HEK293 (cell line): ENCODE measurements around the gene CACNA1C.

Experiments
- GLIS1 ChIP-seq: fragments of 450-650 bp; formaldehyde crosslinking; IDR thresholded peaks from 2 replicates; pipeline ENCODE4 v1.5.1; 2016; ENCODE audit warnings: missing biosample characterization, missing genetic modification characterization
- HIC1 ChIP-seq: fragments of 450-650 bp; formaldehyde crosslinking; IDR thresholded peaks from 2 replicates; pipeline ENCODE4 v1.5.1; 2016; ENCODE audit warnings: missing biosample characterization, missing genetic modification characterization
- IKZF3 ChIP-seq: fragments of 450-650 bp; IDR thresholded peaks from 2 replicates; pipeline ENCODE4 v1.5.0; 2018; ENCODE audit warnings: missing biosample characterization, mild to moderate bottlenecking, missing genetic modification characterization, moderate library complexity
- ZBTB44 ChIP-seq: fragments of 450-650 bp; IDR thresholded peaks from 2 replicates; pipeline ENCODE4 v1.5.1; 2018; ENCODE audit warnings: missing biosample characterization, mild to moderate bottlenecking, missing genetic modification characterization
- ZBTB48 ChIP-seq: fragments of 450-650 bp; formaldehyde crosslinking; IDR thresholded peaks from 2 replicates; pipeline ENCODE4 v1.5.1; 2016; ENCODE audit warnings: missing biosample characterization, missing genetic modification characterization
- ZBTB7A ChIP-seq: fragments of 450-650 bp; formaldehyde crosslinking; IDR thresholded peaks from 2 replicates; pipeline ENCODE4 v1.5.1; 2016; ENCODE audit warnings: low read depth, missing biosample characterization, missing genetic modification characterization
- ZFP69B ChIP-seq: fragments of 450-650 bp; formaldehyde crosslinking; IDR thresholded peaks from 2 replicates; pipeline ENCODE4 v1.5.1; 2016; ENCODE audit warnings: missing biosample characterization, missing genetic modification characterization
- ZNF138 ChIP-seq: fragments of 450-650 bp; formaldehyde crosslinking; IDR thresholded peaks from 2 replicates; pipeline ENCODE4 v1.5.1; 2016; ENCODE audit warnings: missing biosample characterization, missing genetic modification characterization, borderline replicate concordance
- ZNF140 ChIP-seq: fragments of 450-650 bp; formaldehyde crosslinking; IDR thresholded peaks from 2 replicates; pipeline ENCODE4 v1.5.1; 2016; ENCODE audit warnings: missing biosample characterization, missing genetic modification characterization
- ZNF184 ChIP-seq: fragments of 450-650 bp; IDR thresholded peaks from 2 replicates; pipeline ENCODE4 v1.5.1; 2018; ENCODE audit warnings: missing biosample characterization, mild to moderate bottlenecking, missing genetic modification characterization
- ZNF23 ChIP-seq: fragments of 450-650 bp; formaldehyde crosslinking; IDR thresholded peaks from 2 replicates; pipeline ENCODE4 v1.5.1; 2016; ENCODE audit warnings: missing biosample characterization, missing genetic modification characterization, borderline replicate concordance
- ZNF266 ChIP-seq: fragments of 450-650 bp; formaldehyde crosslinking; IDR thresholded peaks from 2 replicates; pipeline ENCODE4 v1.5.1; 2016; ENCODE audit warnings: missing biosample characterization, missing genetic modification characterization, low read depth
- ZNF324 ChIP-seq: fragments of 450-650 bp; formaldehyde crosslinking; IDR thresholded peaks from 2 replicates; pipeline ENCODE4 v1.5.1; 2016; ENCODE audit warnings: missing biosample characterization, missing genetic modification characterization
- ZNF362 ChIP-seq: fragments of 450-650 bp; formaldehyde crosslinking; IDR thresholded peaks from 2 replicates; pipeline ENCODE4 v1.5.1; 2016; ENCODE audit warnings: missing biosample characterization, missing genetic modification characterization
- ZNF529 ChIP-seq: fragments of 450-650 bp; formaldehyde crosslinking; IDR thresholded peaks from 2 replicates; pipeline ENCODE4 v1.5.1; 2017; ENCODE audit warnings: missing genetic modification characterization, missing biosample characterization; ENCODE audit not compliant: insufficient replicate concordance
- ZNF600 ChIP-seq: fragments of 450-650 bp; formaldehyde crosslinking; IDR thresholded peaks from 2 replicates; pipeline ENCODE4 v1.5.1; 2016; ENCODE audit warnings: missing biosample characterization, missing genetic modification characterization
- ZNF654 ChIP-seq: fragments of 450-650 bp; formaldehyde crosslinking; IDR thresholded peaks from 2 replicates; pipeline ENCODE4 v1.5.1; 2016; ENCODE audit warnings: low read depth, missing biosample characterization, missing genetic modification characterization
- ZNF658 ChIP-seq: fragments of 450-650 bp; formaldehyde crosslinking; IDR thresholded peaks from 2 replicates; pipeline ENCODE4; 2016; ENCODE audit warnings: missing biosample characterization, missing genetic modification characterization
- ZSCAN23 ChIP-seq: fragments of 450-650 bp; formaldehyde crosslinking; IDR thresholded peaks from 2 replicates; pipeline ENCODE4 v1.5.1; 2016; ENCODE audit warnings: missing biosample characterization, missing genetic modification characterization
- ZSCAN30 ChIP-seq: fragments of 450-650 bp; IDR thresholded peaks from 2 replicates; pipeline ENCODE4 v1.5.1; 2018; ENCODE audit warnings: missing biosample characterization, mild to moderate bottlenecking, missing genetic modification characterization, moderate library complexity
- TF ChIP-seq, protein P1 (sequence below): fragments of 450-650 bp; formaldehyde crosslinking; IDR thresholded peaks from 2 replicates; pipeline ENCODE4 v1.5.1; 2016; ENCODE audit warnings: missing biosample characterization, missing genetic modification characterization
- TF ChIP-seq, protein P2 (sequence below): fragments of 450-650 bp; formaldehyde crosslinking; IDR thresholded peaks from 2 replicates; pipeline ENCODE4 v1.5.1; 2016; ENCODE audit warnings: missing biosample characterization, missing genetic modification characterization
- TF ChIP-seq, protein P3 (sequence below): fragments of 450-650 bp; formaldehyde crosslinking; IDR thresholded peaks from 2 replicates; pipeline ENCODE4 v1.5.1; 2017; ENCODE audit warnings: missing biosample characterization, mild to moderate bottlenecking, missing genetic modification characterization, moderate library complexity
- TF ChIP-seq, protein P4 (sequence below): fragments of 450-650 bp; formaldehyde crosslinking; IDR thresholded peaks from 2 replicates; pipeline ENCODE4 v1.5.1; 2016; ENCODE audit warnings: missing biosample characterization, missing genetic modification characterization
- TF ChIP-seq, protein P5 (sequence below): fragments of 450-650 bp; formaldehyde crosslinking; IDR thresholded peaks from 2 replicates; pipeline ENCODE4 v1.5.1; 2016; ENCODE audit warnings: missing biosample characterization, missing genetic modification characterization
- TF ChIP-seq, protein P6 (sequence below): fragments of 450-650 bp; formaldehyde crosslinking; IDR thresholded peaks from 2 replicates; pipeline ENCODE4 v1.5.1; 2016; ENCODE audit warnings: missing biosample characterization, missing genetic modification characterization

Gene CACNA1C

GRCh38 chr12:2583091-2583497 lies 530.3 kb downstream of the CACNA1C start (continued):
- TF ChIP-seq, protein P1, sequence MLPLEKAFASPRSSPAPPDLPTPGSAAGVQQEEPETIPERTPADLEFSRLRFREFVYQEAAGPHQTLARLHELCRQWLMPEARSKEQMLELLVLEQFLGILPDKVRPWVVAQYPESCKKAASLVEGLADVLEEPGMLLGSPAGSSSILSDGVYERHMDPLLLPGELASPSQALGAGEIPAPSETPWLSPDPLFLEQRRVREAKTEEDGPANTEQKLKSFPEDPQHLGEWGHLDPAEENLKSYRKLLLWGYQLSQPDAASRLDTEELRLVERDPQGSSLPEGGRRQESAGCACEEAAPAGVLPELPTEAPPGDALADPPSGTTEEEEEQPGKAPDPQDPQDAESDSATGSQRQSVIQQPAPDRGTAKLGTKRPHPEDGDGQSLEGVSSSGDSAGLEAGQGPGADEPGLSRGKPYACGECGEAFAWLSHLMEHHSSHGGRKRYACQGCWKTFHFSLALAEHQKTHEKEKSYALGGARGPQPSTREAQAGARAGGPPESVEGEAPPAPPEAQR (tag by site-specific recombination), result no peak
- TF ChIP-seq ZBTB44 (tag by site-specific recombination) (0 out of 2 replicates have a peak, but pooled peaks have one; percentile 9), IKZF3 (tag by site-specific recombination) (no peak), ZSCAN23 (tag by site-specific recombination) (no peak), ZNF529 (tag by site-specific recombination) (no peak), GLIS1 (peak; percentile 51; the same call in 1 of the 2 replicates), ZNF324 (tag by site-specific recombination) (no peak), ZNF184 (tag by site-specific recombination) (no peak), ZNF23 (no peak), ZBTB7A (tag by site-specific recombination) (no peak), ZNF140 (tag by site-specific recombination) (no peak), ZNF138 (no peak), ZNF362 (no peak), ZNF654 (tag by site-specific recombination) (peak; percentile 33), HIC1 (no peak), ZBTB48 (tag by site-specific recombination) (0 out of 2 replicates have a peak, but pooled peaks have one; percentile 31), ZFP69B (no peak), ZNF658 (tag by site-specific recombination) (no peak), ZNF266 (tag by site-specific recombination) (no peak), ZSCAN30 (tag by site-specific recombination) (peak; percentile 87), ZNF600 (tag by site-specific recombination) (0 out of 2 replicates have a peak, but pooled peaks have one; percentile 35)
- TF ChIP-seq, protein P2, sequence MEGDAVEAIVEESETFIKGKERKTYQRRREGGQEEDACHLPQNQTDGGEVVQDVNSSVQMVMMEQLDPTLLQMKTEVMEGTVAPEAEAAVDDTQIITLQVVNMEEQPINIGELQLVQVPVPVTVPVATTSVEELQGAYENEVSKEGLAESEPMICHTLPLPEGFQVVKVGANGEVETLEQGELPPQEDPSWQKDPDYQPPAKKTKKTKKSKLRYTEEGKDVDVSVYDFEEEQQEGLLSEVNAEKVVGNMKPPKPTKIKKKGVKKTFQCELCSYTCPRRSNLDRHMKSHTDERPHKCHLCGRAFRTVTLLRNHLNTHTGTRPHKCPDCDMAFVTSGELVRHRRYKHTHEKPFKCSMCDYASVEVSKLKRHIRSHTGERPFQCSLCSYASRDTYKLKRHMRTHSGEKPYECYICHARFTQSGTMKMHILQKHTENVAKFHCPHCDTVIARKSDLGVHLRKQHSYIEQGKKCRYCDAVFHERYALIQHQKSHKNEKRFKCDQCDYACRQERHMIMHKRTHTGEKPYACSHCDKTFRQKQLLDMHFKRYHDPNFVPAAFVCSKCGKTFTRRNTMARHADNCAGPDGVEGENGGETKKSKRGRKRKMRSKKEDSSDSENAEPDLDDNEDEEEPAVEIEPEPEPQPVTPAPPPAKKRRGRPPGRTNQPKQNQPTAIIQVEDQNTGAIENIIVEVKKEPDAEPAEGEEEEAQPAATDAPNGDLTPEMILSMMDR, result peak; percentile 76
- TF ChIP-seq, protein P3, sequence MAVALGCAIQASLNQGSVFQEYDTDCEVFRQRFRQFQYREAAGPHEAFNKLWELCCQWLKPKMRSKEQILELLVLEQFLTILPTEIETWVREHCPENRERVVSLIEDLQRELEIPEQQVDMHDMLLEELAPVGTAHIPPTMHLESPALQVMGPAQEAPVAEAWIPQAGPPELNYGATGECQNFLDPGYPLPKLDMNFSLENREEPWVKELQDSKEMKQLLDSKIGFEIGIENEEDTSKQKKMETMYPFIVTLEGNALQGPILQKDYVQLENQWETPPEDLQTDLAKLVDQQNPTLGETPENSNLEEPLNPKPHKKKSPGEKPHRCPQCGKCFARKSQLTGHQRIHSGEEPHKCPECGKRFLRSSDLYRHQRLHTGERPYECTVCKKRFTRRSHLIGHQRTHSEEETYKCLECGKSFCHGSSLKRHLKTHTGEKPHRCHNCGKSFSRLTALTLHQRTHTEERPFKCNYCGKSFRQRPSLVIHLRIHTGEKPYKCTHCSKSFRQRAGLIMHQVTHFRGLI (tag by site-specific recombination), result no peak
- TF ChIP-seq, protein P4, sequence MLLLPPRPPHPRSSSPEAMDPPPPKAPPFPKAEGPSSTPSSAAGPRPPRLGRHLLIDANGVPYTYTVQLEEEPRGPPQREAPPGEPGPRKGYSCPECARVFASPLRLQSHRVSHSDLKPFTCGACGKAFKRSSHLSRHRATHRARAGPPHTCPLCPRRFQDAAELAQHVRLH, result no peak
- TF ChIP-seq, protein P5, sequence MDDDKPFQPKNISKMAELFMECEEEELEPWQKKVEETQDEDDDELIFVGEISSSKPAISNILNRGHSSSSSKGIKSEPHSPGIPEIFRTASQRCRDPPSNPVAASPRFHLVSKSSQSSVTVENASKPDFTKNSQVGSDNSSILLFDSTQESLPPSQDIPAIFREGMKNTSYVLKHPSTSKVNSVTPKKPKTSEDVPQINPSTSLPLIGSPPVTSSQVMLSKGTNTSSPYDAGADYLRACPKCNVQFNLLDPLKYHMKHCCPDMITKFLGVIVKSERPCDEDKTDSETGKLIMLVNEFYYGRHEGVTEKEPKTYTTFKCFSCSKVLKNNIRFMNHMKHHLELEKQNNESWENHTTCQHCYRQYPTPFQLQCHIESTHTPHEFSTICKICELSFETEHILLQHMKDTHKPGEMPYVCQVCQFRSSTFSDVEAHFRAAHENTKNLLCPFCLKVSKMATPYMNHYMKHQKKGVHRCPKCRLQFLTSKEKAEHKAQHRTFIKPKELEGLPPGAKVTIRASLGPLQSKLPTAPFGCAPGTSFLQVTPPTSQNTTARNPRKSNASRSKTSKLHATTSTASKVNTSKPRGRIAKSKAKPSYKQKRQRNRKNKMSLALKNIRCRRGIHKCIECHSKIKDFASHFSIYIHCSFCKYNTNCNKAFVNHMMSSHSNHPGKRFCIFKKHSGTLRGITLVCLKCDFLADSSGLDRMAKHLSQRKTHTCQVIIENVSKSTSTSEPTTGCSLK (tag by site-specific recombination), result no peak
- TF ChIP-seq, protein P6, sequence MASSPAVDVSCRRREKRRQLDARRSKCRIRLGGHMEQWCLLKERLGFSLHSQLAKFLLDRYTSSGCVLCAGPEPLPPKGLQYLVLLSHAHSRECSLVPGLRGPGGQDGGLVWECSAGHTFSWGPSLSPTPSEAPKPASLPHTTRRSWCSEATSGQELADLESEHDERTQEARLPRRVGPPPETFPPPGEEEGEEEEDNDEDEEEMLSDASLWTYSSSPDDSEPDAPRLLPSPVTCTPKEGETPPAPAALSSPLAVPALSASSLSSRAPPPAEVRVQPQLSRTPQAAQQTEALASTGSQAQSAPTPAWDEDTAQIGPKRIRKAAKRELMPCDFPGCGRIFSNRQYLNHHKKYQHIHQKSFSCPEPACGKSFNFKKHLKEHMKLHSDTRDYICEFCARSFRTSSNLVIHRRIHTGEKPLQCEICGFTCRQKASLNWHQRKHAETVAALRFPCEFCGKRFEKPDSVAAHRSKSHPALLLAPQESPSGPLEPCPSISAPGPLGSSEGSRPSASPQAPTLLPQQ (tag by site-specific recombination), result peak; percentile 39; the same call in 1 of the 2 replicates
